SK-N-SH treated with all-trans-retinoic acid at 6 μM for 48 hours (cell line): ENCODE measurements around the gene RASL12.

Source experiments
- CSDC2 ChIP-seq: fragments of 250-450 bp; sonication (Bioruptor Pico); IDR thresholded peaks from 2 replicates; pipeline ENCODE4 v1.5.0; 2020; ENCODE audit warnings: mild to moderate bottlenecking, moderate library complexity
- ISL1 ChIP-seq: fragments of 250-450 bp; sonication (Bioruptor Pico); IDR thresholded peaks from 2 replicates; pipeline ENCODE4 v2.1.2; 2022; ENCODE audit warnings: mild to moderate bottlenecking, moderate library complexity
- PPARA ChIP-seq: fragments of 250-450 bp; sonication (Bioruptor Pico); IDR thresholded peaks from 2 replicates; pipeline ENCODE4 v1.5.0; 2020; ENCODE audit warnings: mild to moderate bottlenecking, borderline replicate concordance
- SNAI2 ChIP-seq: fragments of 250-450 bp; sonication (Bioruptor Pico); IDR thresholded peaks from 2 replicates; pipeline ENCODE4 v1.5.0; 2020; ENCODE audit warnings: mild to moderate bottlenecking, moderate library complexity
- TCF4 ChIP-seq: fragments of 250-450 bp; sonication (Bioruptor Pico); IDR thresholded peaks from 2 replicates; pipeline ENCODE4 v1.8.0; 2021; ENCODE audit warnings: mild to moderate bottlenecking, moderate library complexity, borderline replicate concordance
- TSHZ2 ChIP-seq: fragments of 250-450 bp; sonication (Bioruptor Pico); IDR thresholded peaks from 2 replicates; pipeline ENCODE4 v1.5.0; 2020; ENCODE audit warnings: mild to moderate bottlenecking, moderate library complexity

GRCh38 chr15:65027593-65027992, 40.2 kb downstream of the RASL12 start:
- no peak for TF ChIP-seq CSDC2 (CRISPR knock-in tag)
- TF ChIP-seq TCF4 (CRISPR knock-in tag): no peak
- TF ChIP-seq TSHZ2 (CRISPR knock-in tag): no peak
- no peak for TF ChIP-seq PPARA (CRISPR knock-in tag)
- TF ChIP-seq SNAI2 (CRISPR knock-in tag): no peak
- TF ChIP-seq ISL1 (CRISPR knock-in tag): no peak
